Muscle of leg (tissue), 11 donors: ENCODE measurements around the gene HLA-DQB1. TPM values are rescaled to one million over a fixed set of nuclear protein-coding genes. Genes with fewer than 3 reads are reported as not detected.
"Not testable (repeated sequence)": the region's sequence is repeated elsewhere in the genome, so short reads cannot be mapped to it uniquely, and the experiment has no call there.

Experiments
- DNase-seq: peaks from one replicate; pipeline ENCODE4 v3.0.0; 2013
- H3K27ac ChIP-seq: one replicate; pipeline ENCODE4 v1.5.1; 2013; ENCODE audit warnings: mild to moderate bottlenecking, low read length, control low read depth
- H3K27me3 ChIP-seq: one replicate; pipeline ENCODE4 v1.6.1; 2013; ENCODE audit warnings: low read length; ENCODE audit not compliant: control insufficient read depth, insufficient read depth
- H3K36me3 ChIP-seq: one replicate; pipeline ENCODE4 v1.6.1; 2013; ENCODE audit warnings: low read length; ENCODE audit not compliant: control insufficient read depth, insufficient read depth
- H3K4me1 ChIP-seq: one replicate; pipeline ENCODE4 v1.6.1; 2013; ENCODE audit warnings: low read length; ENCODE audit not compliant: control insufficient read depth, insufficient read depth
- H3K4me3 ChIP-seq: one replicate; pipeline ENCODE4 v1.5.1; 2013; ENCODE audit warnings: low read length, control low read depth
- H3K9me3 ChIP-seq: replicated peaks from 2 replicates; pipeline ENCODE4 v1.6.1; 2013; ENCODE audit warnings: low read depth, low read length; ENCODE audit not compliant: control insufficient read depth
- WGBS: methylation state at CpG from one replicate; pipeline ENCODE4 v1.1.5; 2013; ENCODE audit warnings: missing lambda C conversion rate; ENCODE audit not compliant: insufficient coverage; 5-methylcytosine and 5-hydroxymethylcytosine counted together
- polyA plus RNA-seq, 8 donors: library from polyadenylated mRNA; unstranded; fragments of 120-200 nt; gene quantifications; one replicate each; pipeline versions ENCODE4 v1.2.1 to v1.2.3, GENCODE V29; 2013; ENCODE audit warnings: inconsistent platforms in 1 of 8, low replicate concordance in 1 of 8; ENCODE audit not compliant: insufficient read length in 8 of 8, insufficient read depth in 1 of 8
- total RNA-seq: library from RNA; stranded (reverse); fragments of 120-200 nt; gene quantifications from one replicate; pipeline ENCODE4 v1.2.4, GENCODE V29; 2013

The HLA-DQB1 gene
- total and polyA plus RNA-seq, 9 donors, result 0.37 to 5.0 (median 3.8) TPM

DNA sequence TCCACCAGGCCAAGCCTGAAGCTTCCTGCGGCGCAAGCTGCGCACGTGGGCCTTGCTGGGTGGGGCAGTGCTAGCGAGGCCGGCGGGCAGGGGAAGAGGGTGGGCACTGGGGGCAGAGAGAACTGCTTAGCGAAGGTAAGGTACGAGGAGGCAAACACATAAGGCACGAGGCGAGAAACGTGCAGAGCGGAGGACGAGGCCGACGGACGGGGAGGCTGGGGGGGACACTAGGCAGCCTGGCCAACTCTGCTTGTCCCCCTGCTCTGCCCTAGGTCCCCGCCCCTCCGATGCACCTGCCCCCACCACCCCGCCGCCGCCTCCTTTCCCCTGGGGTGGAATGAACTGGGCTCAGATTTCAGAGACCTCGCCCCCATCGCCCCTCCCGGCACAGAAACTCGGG is 2.1 kb downstream of the HLA-DQB1 start:
- H3K27ac ChIP-seq, result no peak overlapping the region
- H3K4me3 ChIP-seq, result no peak overlapping the region

GRCh38 chr6:32662836-32663235 is 3.6 kb downstream of the HLA-DQB1 start:
- H3K4me1 ChIP-seq, result no peaks in the 10 kb centered on the region
- H3K4me3 ChIP-seq, result no peak overlapping the region
- no peak overlapping the region for H3K27ac ChIP-seq
- no peak for DNase-seq
- WGBS, result no CpG with 5 or more reads among the region's 5 CpGs
- no peaks in the 10 kb centered on the region for H3K36me3 ChIP-seq
- H3K27me3 ChIP-seq, result peaks cover 5% of the 10 kb centered on the region
- H3K9me3 ChIP-seq, result no peaks in the 10 kb centered on the region

More for the DNA sequence above, 2.1 kb downstream of the HLA-DQB1 start:
- Histone ChIP-seq H3K27me3 (peaks cover 9% of the 10 kb centered on the region), H3K36me3 (no peaks in the 10 kb centered on the region), H3K4me1 (no peaks in the 10 kb centered on the region), H3K9me3 (no peaks in the 10 kb centered on the region)
- no peak for DNase-seq
- no CpG with 5 or more reads among the region's 26 CpGs for WGBS

DNA sequence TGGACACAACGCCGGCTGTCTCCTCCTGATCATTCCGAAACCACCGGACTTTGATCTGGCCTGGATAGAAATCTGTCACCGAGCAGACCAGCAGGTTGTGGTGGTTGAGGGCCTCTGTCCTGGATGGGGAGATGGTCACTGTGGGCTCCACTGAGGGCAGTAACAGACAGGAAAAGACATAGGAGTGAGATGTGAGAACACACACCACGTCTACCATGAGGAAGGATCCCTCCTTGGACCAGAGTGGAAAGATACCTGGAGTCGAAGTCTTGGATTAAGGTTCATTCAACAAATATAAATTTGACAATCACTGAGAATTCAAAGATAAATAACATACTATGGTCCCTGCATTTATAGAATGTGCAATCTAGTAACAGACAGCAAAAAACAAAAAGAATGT is 4.4 kb downstream of the HLA-DQB1 start:
- H3K4me3 ChIP-seq, result no peak overlapping the region
- no CpG with 5 or more reads among the region's 7 CpGs for WGBS
- H3K4me1 ChIP-seq, result no peaks in the 10 kb centered on the region

DNA sequence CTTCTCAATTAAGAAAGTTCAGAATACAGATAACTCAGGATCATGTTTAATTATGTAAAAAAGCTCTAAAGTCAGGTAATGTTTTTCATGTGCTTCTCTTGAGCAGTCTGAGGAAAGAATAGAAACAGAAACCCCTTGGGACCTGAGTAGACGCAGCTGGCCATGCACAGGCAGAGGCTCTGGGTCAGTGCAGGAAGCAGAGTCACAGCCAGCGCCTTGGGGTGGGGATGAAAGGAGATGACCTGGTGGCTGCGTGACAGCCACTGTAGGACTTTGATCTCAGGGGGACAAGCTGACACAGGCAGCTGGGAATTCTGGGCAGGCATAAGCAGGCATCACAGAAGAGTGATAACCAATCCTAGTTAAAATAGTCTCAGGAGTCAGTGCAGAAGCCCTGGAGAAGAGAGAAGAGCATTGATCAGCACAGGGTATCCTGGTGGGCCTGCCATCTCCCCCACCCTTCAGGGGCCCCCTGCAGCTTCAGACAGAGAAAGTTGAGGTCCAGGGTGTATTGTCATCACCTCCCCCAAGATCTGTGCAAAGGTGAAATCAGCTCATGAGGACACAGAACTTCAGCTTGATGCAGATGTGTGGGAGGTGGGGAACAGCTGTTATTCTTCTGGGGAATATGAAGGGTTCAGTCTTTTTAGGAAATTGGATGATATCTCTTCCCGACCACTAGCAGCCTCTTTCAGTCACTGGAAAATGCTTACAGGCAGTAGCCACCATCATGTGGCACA is 6.4 kb downstream of the HLA-DQB1 start:
- no peak overlapping the region for H3K27ac ChIP-seq
- 13% methylated on average over 3 of the region's 4 CpGs for WGBS
- DNase-seq, result no peak

More for the DNA sequence above, 4.4 kb downstream of the HLA-DQB1 start:
- Histone ChIP-seq H3K36me3 (no peaks in the 10 kb centered on the region), H3K27ac (no peak overlapping the region), H3K27me3 (peaks cover 5% of the 10 kb centered on the region), H3K9me3 (no peaks in the 10 kb centered on the region)
- DNase-seq, result no peak

GRCh38 chr6:32658268-32658897 is 8.1 kb downstream of the HLA-DQB1 start:
- H3K9me3 ChIP-seq, result no peaks in the 10 kb centered on the region
- WGBS, result 84% methylated on average over 3 of the region's 6 CpGs
- no peak overlapping the region for H3K4me3 ChIP-seq
- no peak for DNase-seq
- H3K27me3 ChIP-seq, result no peaks in the 10 kb centered on the region
- H3K4me1 ChIP-seq, result no peaks in the 10 kb centered on the region
- no peak overlapping the region for H3K27ac ChIP-seq
- no peaks in the 10 kb centered on the region for H3K36me3 ChIP-seq

More for the DNA sequence above, 6.4 kb downstream of the HLA-DQB1 start:
- Histone ChIP-seq H3K4me3 (no peak overlapping the region), H3K4me1 (no peaks in the 10 kb centered on the region), H3K27me3 (peaks cover 2% of the 10 kb centered on the region), H3K9me3 (no peaks in the 10 kb centered on the region), H3K36me3 (no peaks in the 10 kb centered on the region)

- not testable (repeated sequence) for H3K27ac ChIP-seq, H3K4me3 ChIP-seq, DNase-seq, H3K36me3 ChIP-seq, H3K27me3 ChIP-seq, H3K9me3 ChIP-seq, H3K4me1 ChIP-seq
These were observed 8.6 kb downstream of the HLA-DQB1 start for GRCh38 chr6:32657819-32658218.

DNA sequence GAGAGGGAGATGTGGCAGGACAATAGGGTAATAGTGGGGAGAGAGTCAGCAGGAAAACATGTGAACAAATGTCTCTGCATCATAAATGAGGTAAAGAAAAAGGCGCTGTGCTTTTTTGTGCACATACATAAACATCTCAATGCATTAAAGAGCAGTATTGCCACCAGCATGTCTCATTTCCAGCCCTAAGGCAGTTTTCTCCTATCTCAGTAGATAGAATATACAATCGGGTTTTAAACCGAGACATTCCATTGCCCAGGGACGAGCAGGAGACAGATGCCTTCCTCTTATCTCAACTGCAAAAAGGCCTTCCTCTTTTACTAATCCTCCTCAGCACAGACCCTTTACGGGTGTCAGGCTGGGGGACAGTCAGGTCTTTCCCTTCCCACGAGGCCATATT is 9.1 kb downstream of the HLA-DQB1 start:
- H3K27me3 ChIP-seq, H3K4me3 ChIP-seq, H3K4me1 ChIP-seq, H3K27ac ChIP-seq, H3K9me3 ChIP-seq, H3K36me3 ChIP-seq, DNase-seq: not testable (repeated sequence)
- WGBS, result no CpG with 5 or more reads among the region's 6 CpGs

DNA sequence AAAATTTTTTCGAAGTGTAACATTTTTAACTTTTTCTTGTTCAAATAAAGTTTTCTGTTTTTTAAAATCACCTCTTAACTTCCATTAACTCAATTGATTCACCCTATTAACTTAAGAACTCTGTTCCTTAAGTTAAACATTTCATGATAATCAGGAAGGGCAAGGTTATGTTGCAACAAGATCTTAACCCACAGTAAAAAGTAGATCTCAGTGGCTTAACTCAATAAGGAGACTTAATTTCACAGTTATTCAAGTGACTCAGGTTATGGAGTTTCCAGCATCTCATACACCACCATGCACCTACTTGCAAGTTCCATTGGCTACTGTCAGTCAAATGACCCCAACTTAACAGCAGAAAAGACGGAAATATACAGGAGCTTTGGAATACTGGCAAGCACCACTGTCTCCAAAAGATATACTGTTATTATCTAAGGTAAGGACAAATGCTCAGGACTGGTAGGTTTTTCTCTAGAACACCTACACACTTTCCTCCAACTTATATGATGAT is 11.2 kb downstream of the HLA-DQB1 start:
- no CpG with 5 or more reads among the region's 2 CpGs for WGBS
- no peaks in the 10 kb centered on the region for H3K36me3 ChIP-seq
- no peaks in the 10 kb centered on the region for H3K27me3 ChIP-seq
- H3K27ac ChIP-seq, result no peak overlapping the region
- H3K9me3 ChIP-seq, result no peaks in the 10 kb centered on the region
- no peak overlapping the region for H3K4me3 ChIP-seq
- H3K4me1 ChIP-seq, result no peaks in the 10 kb centered on the region
- no peak for DNase-seq

- Histone ChIP-seq H3K36me3 (no peaks in the 10 kb centered on the region), H3K4me3 (no peak overlapping the region), H3K9me3 (no peaks in the 10 kb centered on the region), H3K27me3 (no peaks in the 10 kb centered on the region), H3K4me1 (no peaks in the 10 kb centered on the region), H3K27ac (no peak overlapping the region)
- no peak for DNase-seq
- 75% methylated on average over 4 of the region's 6 CpGs for WGBS
These were observed 21.3 kb downstream of the HLA-DQB1 start for GRCh38 chr6:32645047-32645703.

- WGBS, result no CpG with 5 or more reads among the region's 4 CpGs
- no peak for DNase-seq
- no peaks in the 10 kb centered on the region for H3K36me3 ChIP-seq
- no peak overlapping the region for H3K4me3 ChIP-seq
- H3K9me3 ChIP-seq, result no peaks in the 10 kb centered on the region
- no peaks in the 10 kb centered on the region for H3K4me1 ChIP-seq
- H3K27ac ChIP-seq, result no peak overlapping the region
- no peaks in the 10 kb centered on the region for H3K27me3 ChIP-seq
These were observed 22.6 kb downstream of the HLA-DQB1 start for GRCh38 chr6:32643904-32644303.
